Gastroesophageal sphincter (tissue), 4 donors: Measurements from ENCODE around the gene KIF13A. TPM values are rescaled to one million over a fixed set of nuclear protein-coding genes. Genes with fewer than 3 reads are reported as not detected.

ENCODE experiments used
- small RNA-seq, 4 donors: library from RNA; depleted of rRNA; stranded (forward); fragments of <200 nt; gene quantifications; one replicate each; pipeline ENCODE3, GENCODE V24; 2016
- total RNA-seq, 4 donors: library from RNA; depleted of rRNA; stranded (reverse); fragments of >200 nt; gene quantifications; one replicate each; pipeline ENCODE4 v1.1.0, GENCODE V29; 2016

The KIF13A gene
- total RNA-seq, 4 donors from 2014 or later: 67.7 to 98.9 (median 84.1) TPM

Small RNAs within 50 kb of the gene (small RNA-seq; reads per million reads assigned to genes)
- 0 reads per million in 4 donors for gene RF00019
- 7.4 to 20.2 (median 17.8) reads per million in 4 donors for gene RNA5SP204

Other genes starting within 250 kb of the KIF13A start
- under 1 TPM; 0.54 to 0.93 (median 0.67) TPM for gene NHLRC1, start 135.0 kb upstream of the KIF13A start, total RNA-seq
- 1 to 10 TPM; 5.7 to 8.9 (median 7.2) TPM for gene TPMT, start 167.4 kb upstream of the KIF13A start, total RNA-seq
- 10 to 100 TPM; 11.0 to 14.5 (median 12.7) TPM for gene KDM1B, start 167.8 kb upstream of the KIF13A start, total RNA-seq